B cell (primary cell): ENCODE measurements around the gene PNCK. TPM values are rescaled to one million over a fixed set of nuclear protein-coding genes. Genes with fewer than 3 reads are reported as not detected.

Source experiments
- ATAC-seq: fragments of 200-7000 bp; cut with Tn5 transposase; one replicate; pipeline ENCODE4 v1.10.0; 2021; ENCODE audit warnings: low read depth, mild to moderate bottlenecking, moderate number of reproducible peaks, moderate library complexity
- CTCF ChIA-PET: fragments of 350-600 bp; sonication (Branson Sonifier 250); formaldehyde crosslinking; loops from one replicate; lab custom pipeline; 2021; ENCODE audit warnings: antibody characterized with exemption, inconsistent platforms; lab: Charles Lee
- POLR2A ChIA-PET: fragments of 350-600 bp; sonication (Branson Sonifier 250); formaldehyde crosslinking; loops from one replicate; lab custom pipeline; 2021; ENCODE audit warnings: antibody characterized with exemption; lab: Charles Lee
- DNase-seq: peaks from one replicate; pipeline ENCODE4 v3.0.0; 2013
- H2AFZ ChIP-seq: 2 replicates; pipeline ENCODE4 v1.6.1; 2012; ENCODE audit warnings: mild to moderate bottlenecking, low read depth, low read length; ENCODE audit not compliant: insufficient read depth, poor library complexity, severe bottlenecking
- H3K27ac ChIP-seq, 2 donors: 1 replicate in 1 of 2; 2 replicates in 1 of 2; pipeline ENCODE4 v1.5.1; 2012 to 2013; ENCODE audit warnings: low read length in 2 of 2, mild to moderate bottlenecking in 2 of 2, moderate library complexity in 1 of 2
- H3K27me3 ChIP-seq, 4 experiments: fragments of 200-600 bp in 1 of 4; sonication (generic) in 1 of 4; replicated peaks in 1 of 4; 1 replicate in 2 of 4; 2 replicates in 2 of 4; pipeline versions ENCODE4 v1.6.1 to v1.7.0; 2013 to 2016; ENCODE audit warnings: low read length in 3 of 4, mild to moderate bottlenecking in 2 of 4, mixed read lengths in 1 of 4, moderate library complexity in 1 of 4; ENCODE audit not compliant: insufficient read depth in 4 of 4, control insufficient read depth in 3 of 4; ENCODE audit errors: control extremely low read depth in 1 of 4
- H3K36me3 ChIP-seq, 2 experiments: replicated peaks in 1 of 2; 1 replicate in 1 of 2; 2 replicates in 1 of 2; pipeline versions ENCODE4 v1.6.1 to v1.7.1; 2013; ENCODE audit warnings: low read length in 1 of 2; ENCODE audit not compliant: insufficient read depth in 2 of 2, control insufficient read depth in 1 of 2; ENCODE audit errors: control extremely low read depth in 1 of 2, extremely low read depth in 1 of 2
- H3K4me1 ChIP-seq, 2 donors: fragments of 200-600 bp in 1 of 2; sonication (generic) in 1 of 2; 1 replicate in 1 of 2; 2 replicates in 1 of 2; pipeline versions ENCODE4 v1.5.1 to v1.6.1; 2013 to 2017; ENCODE audit warnings: low read length in 2 of 2; ENCODE audit not compliant: control insufficient read depth in 2 of 2, insufficient read depth in 2 of 2
- H3K4me2 ChIP-seq: replicated peaks from 2 replicates; pipeline ENCODE3; 2012; ENCODE audit warnings: mild to moderate bottlenecking, low read depth, low read length; ENCODE audit not compliant: poor library complexity, severe bottlenecking
- H3K4me3 ChIP-seq, 5 experiments: fragments of 200-600 bp in 1 of 5; sonication (generic) in 1 of 5; 1 replicate in 3 of 5; 2 replicates in 2 of 5; pipeline versions ENCODE4 v1.5.1 to v1.7.0; 2011 to 2016; ENCODE audit warnings: low read length in 4 of 5, mild to moderate bottlenecking in 4 of 5, low read depth in 2 of 5, control low read depth in 1 of 5, moderate library complexity in 1 of 5; ENCODE audit not compliant: insufficient read depth in 1 of 5; ENCODE audit errors: control extremely low read depth in 1 of 5, extremely low read depth in 1 of 5
- H3K79me2 ChIP-seq: fragments of 200-600 bp; sonication (generic); one replicate; pipeline ENCODE4 v1.6.0; 2016; ENCODE audit warnings: low read length; ENCODE audit not compliant: control insufficient read depth, insufficient read depth
- H3K9ac ChIP-seq: fragments of 200-600 bp; sonication (generic); 2 replicates; pipeline ENCODE4 v1.6.1; 2017; ENCODE audit warnings: mild to moderate bottlenecking, low read length, moderate library complexity
- H3K9me3 ChIP-seq, 3 donors: one replicate each; pipeline versions ENCODE4 v1.6.1 to v1.7.1; 2013; ENCODE audit warnings: low read length in 2 of 3; ENCODE audit not compliant: control insufficient read depth in 2 of 3, insufficient read depth in 1 of 3; ENCODE audit errors: control extremely low read depth in 1 of 3
- H4K20me1 ChIP-seq: 2 replicates; pipeline ENCODE4 v1.6.0; 2012; ENCODE audit warnings: mild to moderate bottlenecking, low read length; ENCODE audit not compliant: insufficient read depth, control insufficient read depth, poor library complexity, severe bottlenecking
- H3K27ac Mint-ChIP-seq: one replicate; pipeline ENCODE4 v1.8.0; 2021; ENCODE audit warnings: mixed read lengths
- H3K27me3 Mint-ChIP-seq: one replicate; pipeline ENCODE4 v1.8.0; 2021; ENCODE audit warnings: mixed read lengths
- H3K4me1 Mint-ChIP-seq: one replicate; pipeline ENCODE4 v1.8.0; 2021; ENCODE audit warnings: mixed read lengths
- H3K4me3 Mint-ChIP-seq: one replicate; pipeline ENCODE4 v1.8.0; 2021; ENCODE audit warnings: mixed read lengths
- H3K9me3 Mint-ChIP-seq: one replicate; pipeline ENCODE4 v1.8.0; 2022; ENCODE audit warnings: mixed read lengths; ENCODE audit not compliant: insufficient read depth
- EZH2 ChIP-seq: IDR thresholded peaks from 2 replicates; pipeline ENCODE4 v1.6.1; 2012; ENCODE audit warnings: borderline replicate concordance, low read depth, mild to moderate bottlenecking, moderate library complexity, low read length; ENCODE audit not compliant: insufficient read depth, poor library complexity, severe bottlenecking
- WGBS: methylation state at CpG from one replicate; pipeline ENCODE4 v1.1.5; 2013; ENCODE audit warnings: missing lambda C conversion rate; ENCODE audit not compliant: insufficient coverage; 5-methylcytosine and 5-hydroxymethylcytosine counted together
- intact Hi-C: fragments of 100-400 bp; cut with micrococcal nuclease; formaldehyde crosslinking; loops from one replicate; pipeline ENCODE4 v1.10.0; 2022
- polyA plus RNA-seq: library from polyadenylated mRNA; depleted of rRNA; stranded (reverse); fragments of >200 nt; gene quantifications from 2 replicates; pipeline ENCODE4 v1.2.3, GENCODE V29; 2012
- total RNA-seq, 2 donors: library from RNA; stranded (reverse); fragments of 120-200 nt in 1 of 2; gene quantifications; 1 replicate in 1 of 2; 2 replicates in 1 of 2; pipeline versions ENCODE4 v1.2.3 to v1.2.4, GENCODE V29; 2013 to 2022
- TF ChIP-seq, protein P1 (sequence below): fragments of 200-600 bp; IDR thresholded peaks from one replicate; pipeline ENCODE4 v1.8.0; 2022; ENCODE audit warnings: antibody characterized with exemption, mild to moderate bottlenecking

The PNCK gene
- total and polyA plus RNA-seq, 2 donors (not counting 1 experiment from before 2014, with no cell fraction given) = 0.99 TPM; not detected in 1

DNA sequence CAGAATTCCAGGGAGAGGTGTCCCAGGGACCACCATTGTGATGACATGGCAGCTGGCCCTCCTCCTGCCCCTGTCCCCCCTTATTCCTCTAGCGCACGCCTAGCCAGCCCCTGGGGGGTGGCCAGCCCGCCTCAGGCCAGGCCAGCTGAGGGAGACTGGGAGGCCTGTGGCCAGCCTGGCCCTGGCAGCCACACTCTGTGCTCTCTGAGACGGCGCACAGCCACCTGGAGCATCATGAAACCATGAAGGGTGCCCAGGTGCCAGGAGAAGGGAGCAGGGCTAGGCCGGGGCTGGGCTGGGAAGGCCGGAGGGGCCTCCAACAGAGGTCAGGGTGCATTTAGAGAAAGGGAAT is 41.0 kb downstream of the PNCK start:
- no peaks in the 10 kb centered on the region for H3K4me1 ChIP-seq
- peaks cover 2% of the 10 kb centered on the region for H3K4me1 Mint-ChIP-seq
- H4K20me1 ChIP-seq = no peaks in the 10 kb centered on the region
- no peak overlapping the region for H3K4me2 ChIP-seq
- no peak overlapping the region for H3K27ac Mint-ChIP-seq
- no peaks in the 10 kb centered on the region for H3K79me2 ChIP-seq
- WGBS = 82% methylated on average over 2 of the region's 7 CpGs
- no peak overlapping the region for H3K27ac ChIP-seq
- TF ChIP-seq, protein P1, sequence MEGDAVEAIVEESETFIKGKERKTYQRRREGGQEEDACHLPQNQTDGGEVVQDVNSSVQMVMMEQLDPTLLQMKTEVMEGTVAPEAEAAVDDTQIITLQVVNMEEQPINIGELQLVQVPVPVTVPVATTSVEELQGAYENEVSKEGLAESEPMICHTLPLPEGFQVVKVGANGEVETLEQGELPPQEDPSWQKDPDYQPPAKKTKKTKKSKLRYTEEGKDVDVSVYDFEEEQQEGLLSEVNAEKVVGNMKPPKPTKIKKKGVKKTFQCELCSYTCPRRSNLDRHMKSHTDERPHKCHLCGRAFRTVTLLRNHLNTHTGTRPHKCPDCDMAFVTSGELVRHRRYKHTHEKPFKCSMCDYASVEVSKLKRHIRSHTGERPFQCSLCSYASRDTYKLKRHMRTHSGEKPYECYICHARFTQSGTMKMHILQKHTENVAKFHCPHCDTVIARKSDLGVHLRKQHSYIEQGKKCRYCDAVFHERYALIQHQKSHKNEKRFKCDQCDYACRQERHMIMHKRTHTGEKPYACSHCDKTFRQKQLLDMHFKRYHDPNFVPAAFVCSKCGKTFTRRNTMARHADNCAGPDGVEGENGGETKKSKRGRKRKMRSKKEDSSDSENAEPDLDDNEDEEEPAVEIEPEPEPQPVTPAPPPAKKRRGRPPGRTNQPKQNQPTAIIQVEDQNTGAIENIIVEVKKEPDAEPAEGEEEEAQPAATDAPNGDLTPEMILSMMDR = no peak
- no peak for TF ChIP-seq EZH2
- H3K9me3 Mint-ChIP-seq = peaks cover 2% of the 10 kb centered on the region
- H3K9me3 ChIP-seq = no peaks in the 10 kb centered on the region
- no peak overlapping the region for H3K4me3 Mint-ChIP-seq
- H3K36me3 ChIP-seq = no peaks in the 10 kb centered on the region
- ChIA-PET CTCF (interaction anchor here (0.6 kb wide), 1 partner anchor 29 kb away, joined by 3 read pairs; no protein-coding TSS in a partner anchor), POLR2A (no interaction called here)
- intact Hi-C loops = no loop called here
- H3K9ac ChIP-seq = no peak overlapping the region
- DNase-seq = no peak
- H3K4me3 ChIP-seq = no peak overlapping the region
- H2AFZ ChIP-seq = no peak overlapping the region
- peaks cover 7% of the 10 kb centered on the region for H3K27me3 Mint-ChIP-seq
- no peak for ATAC-seq
- no peaks in the 10 kb centered on the region for H3K27me3 ChIP-seq

DNA sequence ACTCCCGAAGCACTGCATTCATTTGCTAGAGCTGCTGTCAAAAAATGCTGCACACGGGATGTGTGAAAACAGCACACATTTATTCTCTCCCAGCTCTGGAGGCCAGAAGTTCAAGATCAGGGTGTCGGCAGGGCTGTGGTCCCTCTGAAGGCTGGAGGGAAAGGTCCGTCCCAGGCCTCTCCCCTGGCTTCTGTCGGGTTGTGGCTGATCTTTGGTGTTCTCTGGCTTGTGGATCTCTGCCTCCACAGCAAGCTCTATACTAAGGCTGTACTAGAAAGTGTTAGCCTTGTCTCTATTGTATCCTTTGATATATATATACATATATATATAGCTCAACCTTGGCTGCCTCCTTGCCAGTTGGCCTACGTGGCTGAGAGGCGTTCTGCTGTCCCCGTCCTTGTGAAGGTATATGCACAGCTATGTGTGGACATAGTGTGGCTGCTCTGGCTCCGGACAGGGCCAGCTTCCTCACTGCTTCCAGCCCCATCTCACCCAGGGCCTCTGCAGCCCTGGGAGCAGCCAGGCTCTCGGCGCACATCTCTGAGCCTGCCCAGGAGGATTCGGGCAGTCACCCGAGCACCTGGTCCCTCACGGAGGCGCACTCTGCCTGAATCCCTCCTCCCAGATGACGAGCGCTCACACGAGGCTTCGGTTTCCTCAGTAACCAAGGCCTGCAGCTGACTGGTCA is 41.6 kb downstream of the PNCK start:
- H3K4me2 ChIP-seq = no peak overlapping the region
- H3K36me3 ChIP-seq = no peaks in the 10 kb centered on the region
- no peak overlapping the region for H3K9ac ChIP-seq
- intact Hi-C loops = no loop called here
- H3K27me3 ChIP-seq = no peaks in the 10 kb centered on the region
- no peaks in the 10 kb centered on the region for H3K9me3 ChIP-seq
- 100% methylated on average over 5 of the region's 19 CpGs for WGBS
- Mint-ChIP-seq H3K4me3 (no peak overlapping the region), H3K27ac (no peak overlapping the region), H3K27me3 (peaks cover 7% of the 10 kb centered on the region), H3K9me3 (peaks cover 2% of the 10 kb centered on the region), H3K4me1 (peaks cover 2% of the 10 kb centered on the region)
- no peak overlapping the region for H3K27ac ChIP-seq
- TF ChIP-seq, protein P1 = no peak
- no peak for TF ChIP-seq EZH2
- no peaks in the 10 kb centered on the region for H3K79me2 ChIP-seq
- POLR2A ChIA-PET = no interaction called here
- DNase-seq (no peak), ATAC-seq (no peak)
- no peak overlapping the region for H2AFZ ChIP-seq
- CTCF ChIA-PET = interaction anchor here (0.6 to 0.9 kb wide), 3 partner anchors 9 to 30 kb away, joined by 3 to 5 read pairs (median 3); no protein-coding TSS in a partner anchor
- H4K20me1 ChIP-seq = no peaks in the 10 kb centered on the region
- no peak overlapping the region for H3K4me3 ChIP-seq
- no peaks in the 10 kb centered on the region for H3K4me1 ChIP-seq
